SK-N-SH (cell line): ENCODE results near the gene PTOV1. TPM values are rescaled to one million over a fixed set of nuclear protein-coding genes. Genes with fewer than 3 reads are reported as not detected.

Experiments
- CTCF ChIA-PET: fragments of 300-600, 350-600 bp; formaldehyde crosslinking; extraction: SDS; loops from one replicate; lab custom pipeline; 2021; lab: Yijun Ruan, JAX
- POLR2A ChIA-PET: fragments of 350-600 bp; sonication (Branson Sonifier 250); formaldehyde crosslinking; extraction: SDS; loops from one replicate; lab custom pipeline; 2020; ENCODE audit warnings: antibody characterized with exemption, inconsistent platforms; lab: Yijun Ruan, JAX
- DNase-seq: peaks from one replicate; pipeline ENCODE4 v3.0.0; 2012
- H2AFZ ChIP-seq: fragments of 200-600 bp; sonication (generic); 2 replicates; pipeline ENCODE4 v1.8.1; 2016; ENCODE audit warnings: antibody characterized with exemption, mild to moderate bottlenecking, low read depth
- H3F3A ChIP-seq: fragments of 200-600 bp; sonication (generic); replicated peaks from 2 replicates; pipeline ENCODE3; 2016; ENCODE audit warnings: antibody characterized with exemption, mild to moderate bottlenecking; ENCODE audit not compliant: insufficient read depth
- H3K27ac ChIP-seq, 2 experiments: fragments of 200-500 bp in 1 of 2; fragments of 200-600 bp in 1 of 2; sonication (Bioruptor generic) in 1 of 2; sonication (generic), shearing (Covaris generic) in 1 of 2; 2 replicates each; pipeline versions ENCODE4 v1.5.1 to v1.6.1; 2014 to 2016; ENCODE audit warnings: low read depth in 2 of 2, inconsistent platforms in 1 of 2, low read length in 1 of 2, mild to moderate bottlenecking in 1 of 2, mixed read lengths in 1 of 2
- H3K27me3 ChIP-seq: fragments of 200-600 bp; sonication (generic), shearing (Covaris generic); 2 replicates; pipeline ENCODE4 v1.6.1; 2016; ENCODE audit warnings: mixed run types; ENCODE audit not compliant: insufficient read depth
- H3K36me3 ChIP-seq, 2 experiments: fragments of 200-500 bp in 1 of 2; fragments of 200-600 bp in 1 of 2; sonication (Bioruptor generic) in 1 of 2; sonication (generic) in 1 of 2; replicated peaks in 1 of 2; 2 replicates each; pipeline versions ENCODE3 to v1.5.1; 2014 to 2016; ENCODE audit warnings: low read length in 1 of 2, mild to moderate bottlenecking in 1 of 2; ENCODE audit not compliant: insufficient read depth in 2 of 2, control insufficient read depth in 1 of 2
- H3K4me1 ChIP-seq, 2 experiments: fragments of 200-500 bp in 1 of 2; fragments of 200-600 bp in 1 of 2; sonication (Bioruptor generic) in 1 of 2; sonication (generic), shearing (Covaris generic) in 1 of 2; 2 replicates each; pipeline versions ENCODE4 v1.5.1 to v1.6.1; 2014 to 2016; ENCODE audit warnings: low read depth in 1 of 2, low read length in 1 of 2, mixed run types in 1 of 2; ENCODE audit not compliant: insufficient read depth in 2 of 2, control insufficient read depth in 1 of 2
- H3K4me2 ChIP-seq: fragments of 200-600 bp; sonication (generic), shearing (Covaris generic); 2 replicates; pipeline ENCODE4 v1.6.1; 2017; ENCODE audit warnings: mixed run types
- H3K4me3 ChIP-seq, 2 experiments: fragments of 200-500 bp in 1 of 2; fragments of 200-600 bp in 1 of 2; sonication (Bioruptor generic) in 1 of 2; sonication (generic), shearing (Covaris generic) in 1 of 2; 2 replicates each; pipeline versions ENCODE4 v1.5.1 to v1.8.1; 2014 to 2016; ENCODE audit warnings: low read depth in 2 of 2, inconsistent platforms in 1 of 2, low read length in 1 of 2, mild to moderate bottlenecking in 1 of 2, mixed read lengths in 1 of 2, moderate library complexity in 1 of 2
- H3K79me2 ChIP-seq: fragments of 200-600 bp; sonication (generic); 2 replicates; pipeline ENCODE4 v1.8.1; 2017; ENCODE audit warnings: mild to moderate bottlenecking; ENCODE audit not compliant: insufficient read depth
- H3K9ac ChIP-seq: fragments of 200-600 bp; sonication (generic); 2 replicates; pipeline ENCODE4 v1.6.1; 2017; ENCODE audit warnings: mixed run types
- H3K9me2 ChIP-seq: fragments of 200-600 bp; sonication (generic); 2 replicates; pipeline ENCODE4 v1.6.1; 2017; ENCODE audit warnings: mixed run types
- H3K9me3 ChIP-seq: fragments of 200-600 bp; sonication (generic); 2 replicates; pipeline ENCODE4 v1.6.1; 2017; ENCODE audit warnings: mixed run types, mild to moderate bottlenecking, moderate library complexity
- H4K20me1 ChIP-seq: fragments of 200-600 bp; sonication (generic); 2 replicates; pipeline ENCODE4 v1.6.1; 2017; ENCODE audit warnings: mild to moderate bottlenecking, mixed run types; ENCODE audit not compliant: insufficient read depth
- EZH2phosphoT487 ChIP-seq: fragments of 200-600 bp; sonication (generic); IDR thresholded peaks from 2 replicates; pipeline ENCODE4 v1.6.1; 2017; ENCODE audit warnings: low read depth, mixed run types, mild to moderate bottlenecking, antibody characterized with exemption, moderate library complexity, borderline replicate concordance
- FOSL2 ChIP-seq: IDR thresholded peaks from 2 replicates; pipeline ENCODE4 v1.4.0; 2012; ENCODE audit warnings: low read depth, mild to moderate bottlenecking, moderate library complexity, borderline replicate concordance
- FOXJ3 ChIP-seq: sonication (generic); formaldehyde crosslinking; IDR thresholded peaks from 2 replicates; pipeline ENCODE4 v1.5.1; 2020; ENCODE audit warnings: mild to moderate bottlenecking, missing genetic modification reagents
- JUND ChIP-seq: IDR thresholded peaks from 2 replicates; pipeline ENCODE4 v1.4.0; 2012
- MAX ChIP-seq: IDR thresholded peaks from 2 replicates; pipeline ENCODE4 v1.4.0; 2012; ENCODE audit warnings: low read depth
- MXI1 ChIP-seq: IDR thresholded peaks from 2 replicates; pipeline ENCODE4 v1.6.1; 2012; ENCODE audit warnings: mild to moderate bottlenecking, low read depth, low read length, improper control_type of control experiment
- NFIC ChIP-seq: IDR thresholded peaks from 2 replicates; pipeline ENCODE4 v1.4.0; 2012; ENCODE audit warnings: borderline replicate concordance
- NRF1 ChIP-seq: IDR thresholded peaks from 2 replicates; pipeline ENCODE4 v1.6.1; 2012; ENCODE audit warnings: low read depth, mild to moderate bottlenecking, low read length
- RAD21 ChIP-seq: IDR thresholded peaks from 2 replicates; pipeline ENCODE4 v1.6.1; 2012; ENCODE audit warnings: mild to moderate bottlenecking, low read length
- RXRA ChIP-seq: IDR thresholded peaks from 2 replicates; pipeline ENCODE4 v1.4.0; 2012; ENCODE audit warnings: low read depth, mild to moderate bottlenecking, borderline replicate concordance
- SIN3A ChIP-seq: IDR thresholded peaks from 2 replicates; pipeline ENCODE4 v1.6.1; 2012; ENCODE audit warnings: low read depth, mild to moderate bottlenecking, low read length, moderate library complexity, borderline replicate concordance
- SMC3 ChIP-seq: IDR thresholded peaks from 2 replicates; pipeline ENCODE4 v1.6.1; 2012; ENCODE audit warnings: low read depth, low read length, improper control_type of control experiment
- TAF1 ChIP-seq: IDR thresholded peaks from 2 replicates; pipeline ENCODE4 v1.6.1; 2012; ENCODE audit warnings: low read depth, mild to moderate bottlenecking, low read length, moderate library complexity, borderline replicate concordance
- WGBS: methylation state at CpG from one replicate; pipeline ENCODE4 v1.1.6; 2017; ENCODE audit warnings: low lambda C conversion rate; 5-methylcytosine and 5-hydroxymethylcytosine counted together
- polyA plus RNA-seq, 3 experiments: library from polyadenylated mRNA; depleted of rRNA; stranded (reverse); fragments of >200 nt; gene quantifications; 2 replicates each; pipeline ENCODE4 v1.2.3, GENCODE V29; 2012
- TF ChIP-seq, protein P1 (sequence below): fragments of 150-350 bp; IDR thresholded peaks from 2 replicates; pipeline ENCODE4 v1.6.1; 2016; ENCODE audit warnings: mild to moderate bottlenecking, low read depth, low read length
- TF ChIP-seq, protein P2 (sequence below): fragments of 200-600 bp; sonication (generic); IDR thresholded peaks from 2 replicates; pipeline ENCODE4 v1.6.1; 2017; ENCODE audit warnings: antibody characterized with exemption, mild to moderate bottlenecking, moderate library complexity

Gene PTOV1
- polyA plus RNA-seq, 1 of the 3 experiments (the other 2 are of a cell fraction), result 95.0 TPM

DNA sequence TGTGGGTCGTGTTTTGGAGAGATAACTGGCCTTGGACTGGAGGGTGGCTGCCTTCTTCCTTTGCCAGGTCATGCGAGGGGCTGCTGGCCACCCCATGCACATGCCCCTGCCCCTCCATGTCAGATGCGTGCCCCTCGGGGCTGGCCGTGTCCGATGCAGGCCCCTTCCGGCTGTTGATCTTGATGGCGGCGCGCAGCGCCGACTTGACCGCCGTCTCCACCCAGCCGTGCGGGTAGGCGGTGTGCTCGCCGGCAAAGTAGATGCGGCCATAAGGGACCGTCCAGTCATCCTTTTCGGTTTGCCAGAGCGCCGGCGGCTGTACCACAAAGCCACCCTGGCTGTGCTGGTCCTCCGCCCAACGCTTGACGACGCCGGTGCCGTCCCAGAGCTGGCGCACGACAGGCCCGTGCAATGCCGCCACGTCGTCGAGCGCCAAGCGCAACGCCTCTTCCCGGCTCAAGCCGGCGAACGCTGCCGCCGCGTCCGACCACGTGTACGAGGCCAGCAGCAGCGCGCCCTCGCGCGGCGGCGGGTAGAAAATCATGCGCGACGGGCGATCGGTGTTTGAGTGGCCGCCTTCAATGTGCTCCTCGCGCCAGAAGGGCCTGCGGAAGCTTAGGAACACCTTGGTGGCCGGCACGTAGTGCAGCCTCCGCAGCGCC lies 38.9 kb downstream of the PTOV1 start:
- H3K79me2 ChIP-seq, result no peaks in the 10 kb centered on the region
- H3K27me3 ChIP-seq, result no peaks in the 10 kb centered on the region
- H3K9ac ChIP-seq, result no peak overlapping the region
- peaks cover 10% of the 10 kb centered on the region for H3F3A ChIP-seq
- peak; percentile 82 for DNase-seq
- peak overlapping the region; percentile 33 to 43; a peak in 2 of 4 replicates for H3K4me3 ChIP-seq
- no peak overlapping the region for H2AFZ ChIP-seq
- no peaks in the 10 kb centered on the region for H3K9me2 ChIP-seq
- 45% methylated on average over 53 of the region's 71 CpGs for WGBS
- no peaks in the 10 kb centered on the region for H3K9me3 ChIP-seq
- peaks cover 0 to 13% of the 10 kb centered on the region in 2 experiments; a peak in 1 of 4 replicates for H3K4me1 ChIP-seq
- TF ChIP-seq EZH2phosphoT487 (no peak), NFIC (no peak), RAD21 (peak; percentile 26; the same call in 1 of the 2 replicates), SIN3A (no peak), TAF1 (no peak), SMC3 (peak; percentile 11; the same call in 1 of the 2 replicates), FOXJ3 (0 out of 2 replicates have a peak, but pooled peaks have one; percentile 35), JUND (no peak), NRF1 (no peak), MXI1 (peak; percentile 86), RXRA (no peak), MAX (peak; percentile 96), FOSL2 (no peak)
- TF ChIP-seq, protein P1, sequence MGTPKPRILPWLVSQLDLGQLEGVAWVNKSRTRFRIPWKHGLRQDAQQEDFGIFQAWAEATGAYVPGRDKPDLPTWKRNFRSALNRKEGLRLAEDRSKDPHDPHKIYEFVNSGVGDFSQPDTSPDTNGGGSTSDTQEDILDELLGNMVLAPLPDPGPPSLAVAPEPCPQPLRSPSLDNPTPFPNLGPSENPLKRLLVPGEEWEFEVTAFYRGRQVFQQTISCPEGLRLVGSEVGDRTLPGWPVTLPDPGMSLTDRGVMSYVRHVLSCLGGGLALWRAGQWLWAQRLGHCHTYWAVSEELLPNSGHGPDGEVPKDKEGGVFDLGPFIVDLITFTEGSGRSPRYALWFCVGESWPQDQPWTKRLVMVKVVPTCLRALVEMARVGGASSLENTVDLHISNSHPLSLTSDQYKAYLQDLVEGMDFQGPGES, result no peak
- TF ChIP-seq, protein P2, sequence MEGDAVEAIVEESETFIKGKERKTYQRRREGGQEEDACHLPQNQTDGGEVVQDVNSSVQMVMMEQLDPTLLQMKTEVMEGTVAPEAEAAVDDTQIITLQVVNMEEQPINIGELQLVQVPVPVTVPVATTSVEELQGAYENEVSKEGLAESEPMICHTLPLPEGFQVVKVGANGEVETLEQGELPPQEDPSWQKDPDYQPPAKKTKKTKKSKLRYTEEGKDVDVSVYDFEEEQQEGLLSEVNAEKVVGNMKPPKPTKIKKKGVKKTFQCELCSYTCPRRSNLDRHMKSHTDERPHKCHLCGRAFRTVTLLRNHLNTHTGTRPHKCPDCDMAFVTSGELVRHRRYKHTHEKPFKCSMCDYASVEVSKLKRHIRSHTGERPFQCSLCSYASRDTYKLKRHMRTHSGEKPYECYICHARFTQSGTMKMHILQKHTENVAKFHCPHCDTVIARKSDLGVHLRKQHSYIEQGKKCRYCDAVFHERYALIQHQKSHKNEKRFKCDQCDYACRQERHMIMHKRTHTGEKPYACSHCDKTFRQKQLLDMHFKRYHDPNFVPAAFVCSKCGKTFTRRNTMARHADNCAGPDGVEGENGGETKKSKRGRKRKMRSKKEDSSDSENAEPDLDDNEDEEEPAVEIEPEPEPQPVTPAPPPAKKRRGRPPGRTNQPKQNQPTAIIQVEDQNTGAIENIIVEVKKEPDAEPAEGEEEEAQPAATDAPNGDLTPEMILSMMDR, result peak; percentile 61
- ChIA-PET CTCF (interaction anchor here (0.8 to 1.6 kb wide), 14 partner anchors 9 to 89 kb away, joined by 3 to 12 read pairs (median 4); partner anchors contain the start of genes AKT1S1, ATF5, NUP62 and TBC1D17), POLR2A (interaction anchor here (1.0 to 1.8 kb wide), 2 partner anchors 9 to 13 kb away, joined by 3 to 9 read pairs; partner anchors contain the start of genes AKT1S1 and TBC1D17)
- no peaks in the 10 kb centered on the region for H4K20me1 ChIP-seq
- H3K36me3 ChIP-seq, result peaks cover 0 to 4% of the 10 kb centered on the region in 2 experiments
- H3K4me2 ChIP-seq, result peak overlapping the region; percentile 47
- H3K27ac ChIP-seq, result no peak overlapping the region; a peak in 1 of 4 replicates
